Activated naive CD8-positive, alpha-beta T cell treated with anti-CD3 and anti-CD28 coated beads, Interleukin-2, amount 10 ng/mL, durations not matched to agents 7 days and 5 days (primary cell): ENCODE measurements around the gene BCL7B. TPM values are rescaled to one million over a fixed set of nuclear protein-coding genes. Genes with fewer than 3 reads are reported as not detected.
"Not testable (repeated sequence)": the region's sequence is repeated elsewhere in the genome, so short reads cannot be mapped to it uniquely, and the experiment has no call there.

Experiments used
- ATAC-seq: fragments of 150-1000 bp; cut with Tn5 transposase; one replicate; pipeline ENCODE4 v1.10.0; 2021; ENCODE audit warnings: low read depth, moderate library complexity
- POLR2A ChIA-PET: fragments of 350-600 bp; sonication (Branson Sonifier 250); formaldehyde crosslinking; loops from one replicate; lab custom pipeline; 2021; ENCODE audit warnings: antibody characterized with exemption; lab: Charles Lee
- DNase-seq: peaks from one replicate; pipeline ENCODE4 v3.0.0; 2021
- H3K27ac Mint-ChIP-seq: one replicate; pipeline ENCODE4 v1.8.0; 2022; ENCODE audit warnings: mild to moderate bottlenecking, mixed read lengths
- H3K27me3 Mint-ChIP-seq: one replicate; pipeline ENCODE4 v1.8.0; 2022; ENCODE audit warnings: mild to moderate bottlenecking, moderate library complexity, mixed read lengths
- H3K36me3 Mint-ChIP-seq: one replicate; pipeline ENCODE4 v1.8.0; 2021; ENCODE audit warnings: mild to moderate bottlenecking, mixed read lengths
- H3K4me1 Mint-ChIP-seq: one replicate; pipeline ENCODE4 v1.8.0; 2021; ENCODE audit warnings: mixed read lengths
- H3K4me3 Mint-ChIP-seq: one replicate; pipeline ENCODE4 v1.8.0; 2022; ENCODE audit warnings: mild to moderate bottlenecking, moderate library complexity, mixed read lengths
- H3K9me3 Mint-ChIP-seq: one replicate; pipeline ENCODE4 v1.8.0; 2021; ENCODE audit warnings: mixed read lengths
- total RNA-seq, 2 experiments: library from RNA; stranded (reverse); gene quantifications; one replicate each; pipeline ENCODE4 v1.2.3, GENCODE V29; 2021

BCL7B gene
- total RNA-seq, 2 experiments from 2014 or later, result 64.1 to 71.9 TPM

DNA sequence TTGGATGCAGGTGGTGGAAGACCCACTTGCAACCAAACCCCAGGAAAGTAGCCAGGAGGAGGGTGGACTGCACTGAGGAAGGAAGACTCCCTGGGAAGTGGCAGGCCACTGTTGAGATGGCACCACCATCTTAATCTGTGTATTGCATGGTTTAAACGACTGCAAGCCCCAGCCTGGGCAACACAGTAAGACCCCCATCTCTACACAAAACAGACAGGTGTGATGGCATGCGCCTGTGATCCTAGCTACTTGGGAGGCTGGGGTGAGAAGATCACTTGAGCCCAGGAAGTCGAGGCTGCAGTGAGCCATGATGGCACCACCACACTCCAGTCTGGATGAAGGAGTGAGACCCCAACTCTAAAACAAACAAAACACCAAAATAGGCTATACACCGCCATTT lies 9.7 kb upstream of the BCL7B start:
- POLR2A ChIA-PET, result interaction anchor here (1.2 to 3.7 kb wide), 4 partner anchors 10 to 46 kb away, joined by 3 to 30 read pairs (median 20); partner anchors contain the start of genes BAZ1B, BCL7B and TBL2
- Mint-ChIP-seq H3K27me3 (no peaks in the 10 kb centered on the region), H3K27ac (no peak overlapping the region), H3K36me3 (peaks cover 6% of the 10 kb centered on the region), H3K4me3 (no peak overlapping the region), H3K4me1 (peaks cover 21% of the 10 kb centered on the region), H3K9me3 (no peaks in the 10 kb centered on the region)
- no peak for ATAC-seq
- no peak for DNase-seq

DNA sequence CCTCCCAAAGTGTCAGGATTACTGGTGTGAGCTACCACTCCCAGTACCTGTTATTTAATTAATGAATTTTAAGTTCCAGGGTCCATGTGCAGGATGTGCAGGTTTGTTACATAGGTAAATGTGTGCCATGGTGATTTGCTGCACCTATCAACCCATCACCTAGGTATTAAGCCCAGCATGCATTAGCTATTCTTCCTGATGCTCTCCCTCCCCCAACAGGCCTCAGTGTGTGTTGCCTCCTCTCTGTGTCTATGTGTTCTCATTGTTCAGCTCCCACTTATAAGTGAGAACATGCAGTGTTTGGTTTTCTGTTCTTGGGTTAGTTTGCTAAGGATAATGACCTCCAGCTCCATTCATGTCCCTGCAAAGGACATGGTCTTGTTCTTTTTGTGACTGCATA lies 8.9 kb upstream of the BCL7B start:
- Mint-ChIP-seq H3K4me3 (peak overlapping the region; percentile 80), H3K27ac (peak overlapping the region; percentile 80), H3K4me1 (peaks cover 21% of the 10 kb centered on the region)
- not testable (repeated sequence) for H3K36me3 Mint-ChIP-seq, H3K27me3 Mint-ChIP-seq, DNase-seq, H3K9me3 Mint-ChIP-seq
- ATAC-seq, result peak; percentile 57
- POLR2A ChIA-PET, result interaction anchor here (1.2 to 3.7 kb wide), 4 partner anchors 10 to 46 kb away, joined by 3 to 30 read pairs (median 20); partner anchors contain the start of genes BAZ1B, BCL7B and TBL2

DNA sequence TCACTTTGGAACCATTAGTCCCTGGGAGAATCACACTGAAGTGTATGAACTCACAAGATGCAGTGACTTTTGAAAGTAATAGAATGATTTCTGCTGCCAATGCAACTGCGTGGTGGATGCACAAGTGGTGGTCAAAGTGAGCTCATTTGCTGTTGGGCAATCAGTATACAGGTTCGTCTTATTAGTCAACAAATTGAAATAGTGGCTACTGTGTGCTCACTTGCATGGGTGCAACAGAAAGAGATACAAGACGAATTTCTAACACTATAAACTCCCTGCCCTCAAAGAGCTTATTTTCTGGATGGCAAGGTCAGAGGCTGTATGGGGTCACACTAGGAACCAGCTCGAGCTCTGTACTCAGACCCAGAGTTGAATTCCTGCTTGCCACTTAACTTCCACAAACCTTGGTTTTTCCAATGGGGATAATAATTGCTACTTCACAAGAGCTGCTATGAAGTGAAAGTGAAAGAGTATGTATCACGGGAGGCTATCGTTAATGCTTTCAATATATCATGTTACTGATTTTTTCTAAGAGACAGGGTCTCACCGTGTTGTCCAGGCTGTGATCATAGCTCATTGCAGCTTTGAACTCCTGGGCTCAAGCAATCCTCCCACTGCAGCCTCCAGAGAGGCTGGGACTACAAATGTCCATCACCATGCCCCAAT lies 8.3 kb upstream of the BCL7B start:
- Mint-ChIP-seq H3K4me3 (peak overlapping the region; percentile 80), H3K27me3 (no peaks in the 10 kb centered on the region), H3K36me3 (peaks cover 5% of the 10 kb centered on the region), H3K27ac (peak overlapping the region; percentile 80), H3K9me3 (no peaks in the 10 kb centered on the region), H3K4me1 (peaks cover 21% of the 10 kb centered on the region)
- POLR2A ChIA-PET, result interaction anchor here (1.2 to 3.7 kb wide), 4 partner anchors 9 to 45 kb away, joined by 3 to 30 read pairs (median 20); partner anchors contain the start of genes BAZ1B, BCL7B and TBL2
- DNase-seq, result no peak
- peak; percentile 46 for ATAC-seq

DNA sequence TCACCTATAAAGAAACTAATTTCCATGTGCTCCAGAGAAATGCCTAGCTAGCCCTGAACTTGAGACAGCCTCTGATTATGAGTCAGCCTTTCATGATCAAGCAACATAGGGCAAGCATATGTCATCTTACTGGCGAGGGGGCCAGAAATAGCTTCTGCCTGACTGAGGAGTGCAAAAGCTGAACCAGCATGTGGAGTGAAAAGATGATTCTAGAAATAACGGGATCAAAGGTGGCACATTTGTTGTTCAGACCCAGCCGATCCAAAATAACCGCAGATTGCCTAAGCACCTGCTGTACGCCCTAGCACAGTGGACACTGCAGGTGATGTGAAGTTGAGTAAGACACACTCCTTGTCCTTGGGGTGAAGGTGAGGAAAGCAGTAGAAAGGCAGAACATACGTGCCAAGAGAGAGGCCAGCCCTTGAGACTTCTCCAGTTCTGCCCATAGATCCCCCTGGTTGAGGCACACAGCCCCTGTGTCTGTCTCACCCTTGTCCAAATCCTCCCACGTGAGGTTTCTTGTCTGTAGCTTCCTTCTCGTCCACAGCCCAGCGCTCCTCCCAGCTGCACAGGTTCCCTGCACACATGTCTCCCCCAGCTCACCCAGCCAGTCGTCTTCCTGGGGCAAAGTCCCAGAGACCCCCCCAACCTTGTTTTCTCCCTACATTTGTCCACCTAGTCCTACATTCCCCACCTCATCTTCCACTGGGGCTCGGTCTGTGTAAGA lies 2.8 kb upstream of the BCL7B start:
- ATAC-seq (no peak), DNase-seq (no peak)
- H3K4me1 Mint-ChIP-seq, result peaks cover 18% of the 10 kb centered on the region
- POLR2A ChIA-PET, result interaction anchor here (1.3 to 4.8 kb wide), 2 partner anchors 17 to 38 kb away, joined by 7 to 27 read pairs; partner anchors contain the start of genes BAZ1B and TBL2
- no peak overlapping the region for H3K27ac Mint-ChIP-seq
- peaks cover 5% of the 10 kb centered on the region for H3K36me3 Mint-ChIP-seq
- no peak overlapping the region for H3K4me3 Mint-ChIP-seq
- no peaks in the 10 kb centered on the region for H3K9me3 Mint-ChIP-seq
- H3K27me3 Mint-ChIP-seq, result no peaks in the 10 kb centered on the region

DNA sequence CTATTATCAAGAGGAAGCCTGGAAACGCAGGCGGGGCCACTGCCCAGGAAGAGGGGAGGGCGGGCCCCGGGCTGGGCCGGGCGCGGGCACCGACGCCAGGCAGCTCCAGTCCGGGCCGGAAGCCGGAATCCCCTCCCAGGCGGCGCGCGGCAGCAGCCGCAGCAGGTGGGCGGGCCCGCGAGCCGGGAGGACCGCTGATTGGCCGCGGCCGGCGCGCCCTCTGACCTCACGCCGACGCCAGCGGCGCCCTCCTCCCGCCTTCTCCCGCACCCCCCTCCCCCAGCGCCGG lies 438 bp downstream of the BCL7B start:
- peak; percentile 93 for ATAC-seq
- H3K4me3 Mint-ChIP-seq, result peak overlapping the region; percentile 94
- peaks cover 13% of the 10 kb centered on the region for H3K36me3 Mint-ChIP-seq
- DNase-seq, result peak; percentile 96
- H3K4me1 Mint-ChIP-seq, result peaks cover 30% of the 10 kb centered on the region
- no peaks in the 10 kb centered on the region for H3K9me3 Mint-ChIP-seq
- no peaks in the 10 kb centered on the region for H3K27me3 Mint-ChIP-seq
- peak overlapping the region; percentile 98 for H3K27ac Mint-ChIP-seq
- POLR2A ChIA-PET, result interaction anchor here (0.5 to 4.8 kb wide), 10 partner anchors 10 to 448 kb away, joined by 3 to 30 read pairs (median 7); partner anchors contain the start of genes ABHD11, BAZ1B and TBL2

DNA sequence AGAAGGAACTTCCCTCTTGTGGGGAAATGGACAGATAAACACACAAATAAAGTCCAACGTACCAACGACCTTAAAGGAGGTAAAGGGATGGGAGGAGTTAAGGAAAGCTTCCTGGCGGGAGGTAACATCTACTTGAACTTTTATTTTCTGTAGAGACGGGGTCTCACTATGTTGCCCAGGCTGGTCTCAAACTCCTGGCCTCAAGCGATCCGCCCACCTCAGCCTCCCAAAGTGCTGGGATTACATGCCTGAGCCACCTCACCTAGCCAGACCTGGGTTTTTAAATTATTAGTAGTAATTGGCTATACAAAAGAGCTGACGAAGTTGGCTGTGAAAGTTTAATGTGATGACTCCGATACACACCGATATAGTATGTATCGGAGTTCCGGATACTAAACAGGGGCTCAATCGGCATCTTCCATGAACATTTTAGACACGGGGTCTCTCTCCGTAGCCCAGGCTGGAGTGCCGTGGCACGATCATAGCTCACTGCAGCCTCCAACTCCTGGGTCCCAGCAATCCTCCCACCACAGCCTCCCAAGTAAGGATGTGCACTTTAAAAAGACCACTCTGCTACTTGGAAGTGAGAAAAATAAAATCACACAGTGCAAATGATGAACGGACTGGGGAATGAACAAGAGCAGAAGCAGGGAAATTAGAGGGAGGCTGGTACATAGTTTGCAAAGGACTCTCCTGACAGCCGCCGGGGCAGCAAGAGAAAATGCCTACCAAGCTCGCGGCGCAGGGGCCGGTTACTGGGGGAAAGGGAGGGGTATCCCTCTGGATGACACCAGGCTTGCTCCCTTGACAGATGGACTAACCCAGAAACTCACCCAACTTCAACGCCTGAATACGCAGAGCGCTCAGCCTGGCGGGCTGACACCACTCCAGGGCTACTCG lies 1.0 kb downstream of the BCL7B start:
- Mint-ChIP-seq H3K4me1 (peaks cover 31% of the 10 kb centered on the region), H3K9me3 (no peaks in the 10 kb centered on the region), H3K36me3 (peaks cover 13% of the 10 kb centered on the region), H3K27me3 (no peaks in the 10 kb centered on the region), H3K4me3 (peak overlapping the region; percentile 89), H3K27ac (peak overlapping the region; percentile 86)
- DNase-seq, result no peak
- ATAC-seq, result no peak
- POLR2A ChIA-PET, result interaction anchor here (0.5 to 4.8 kb wide), 10 partner anchors 9 to 449 kb away, joined by 3 to 30 read pairs (median 7); partner anchors contain the start of genes ABHD11, BAZ1B and TBL2

DNA sequence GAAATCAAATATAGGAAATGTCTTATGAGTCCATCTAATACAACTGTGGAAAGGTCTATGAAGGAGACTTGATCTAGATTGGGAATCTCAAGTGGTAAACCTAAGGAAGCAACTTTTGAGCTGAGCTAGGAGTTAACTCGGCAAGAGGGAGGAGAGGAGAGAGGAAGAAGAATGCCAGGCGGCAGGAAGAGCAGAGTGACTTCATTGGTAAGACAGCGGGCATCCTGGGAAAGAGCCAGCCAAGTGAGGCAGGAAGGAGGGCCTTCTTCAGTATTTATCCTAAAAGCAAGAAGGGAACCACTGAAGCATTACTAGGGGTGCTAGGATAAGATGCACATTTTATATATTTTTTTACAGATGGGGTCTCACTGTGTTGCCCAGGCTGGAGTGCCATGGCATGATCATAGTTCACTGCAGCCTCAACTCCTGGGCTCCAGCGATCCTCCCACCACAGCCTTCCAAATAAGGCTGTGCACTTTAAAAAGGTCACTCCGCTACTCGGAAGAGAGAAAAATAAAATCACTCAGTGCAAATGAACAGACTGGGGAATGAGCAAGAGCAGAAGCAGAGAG lies 2.0 kb downstream of the BCL7B start:
- ATAC-seq, result no peak
- no peak for DNase-seq
- peaks cover 20% of the 10 kb centered on the region for H3K36me3 Mint-ChIP-seq
- H3K4me3 Mint-ChIP-seq, result peak overlapping the region; percentile 89
- peak overlapping the region; percentile 86 for H3K27ac Mint-ChIP-seq
- POLR2A ChIA-PET, result interaction anchor here (0.5 to 4.7 kb wide), 5 partner anchors 12 to 33 kb away, joined by 3 to 30 read pairs (median 16); partner anchors contain the start of gene BAZ1B
- H3K9me3 Mint-ChIP-seq, result no peaks in the 10 kb centered on the region
- H3K4me1 Mint-ChIP-seq, result peaks cover 34% of the 10 kb centered on the region
- no peaks in the 10 kb centered on the region for H3K27me3 Mint-ChIP-seq

DNA sequence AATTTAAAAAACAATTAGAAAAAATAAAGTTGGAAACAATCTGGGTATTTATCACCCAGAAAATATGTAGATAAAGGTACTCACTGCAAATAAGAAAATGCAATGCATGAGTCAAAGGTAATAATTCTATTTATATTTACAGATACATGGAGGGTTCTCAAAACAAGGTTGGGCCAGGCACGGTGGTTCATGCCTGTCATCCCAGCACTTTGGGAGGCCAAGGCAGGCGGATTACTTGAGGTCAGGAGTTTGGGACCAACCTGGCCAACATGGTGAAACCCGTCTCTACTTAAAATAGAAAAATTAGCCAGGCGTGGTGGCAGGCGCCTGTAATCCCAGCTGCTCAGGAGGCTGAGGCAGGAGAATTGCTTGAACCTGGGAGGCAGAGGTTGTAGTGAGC lies 7.4 kb downstream of the BCL7B start:
- peaks cover 22% of the 10 kb centered on the region for H3K4me1 Mint-ChIP-seq
- H3K27me3 Mint-ChIP-seq, DNase-seq, H3K9me3 Mint-ChIP-seq, H3K4me3 Mint-ChIP-seq, POLR2A ChIA-PET, ATAC-seq, H3K27ac Mint-ChIP-seq: not testable (repeated sequence)
- peaks cover 31% of the 10 kb centered on the region for H3K36me3 Mint-ChIP-seq

DNA sequence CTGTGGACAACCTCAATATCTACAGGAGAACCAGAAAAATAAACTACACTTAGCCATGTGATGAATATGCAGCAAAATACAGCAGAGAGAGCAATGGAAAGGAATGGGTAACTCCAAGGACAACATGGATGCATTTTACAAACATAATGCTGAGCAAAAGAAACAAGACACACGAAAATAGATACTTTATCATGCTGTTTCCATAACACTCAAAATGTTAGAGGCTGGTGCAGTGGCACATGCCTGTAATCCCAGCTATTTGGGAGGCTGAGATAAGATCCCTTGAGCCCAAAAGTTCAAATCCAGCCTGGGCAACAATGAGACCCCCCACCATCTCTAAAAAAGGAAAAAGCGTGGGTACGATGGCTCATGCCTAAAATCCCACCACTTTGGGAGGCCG lies 8.3 kb downstream of the BCL7B start:
- peaks cover 15% of the 10 kb centered on the region for H3K4me1 Mint-ChIP-seq
- ATAC-seq, result no peak
- POLR2A ChIA-PET, result interaction anchor here (1.0 kb wide), 1 partner anchor 30 kb away, joined by 3 read pairs; no protein-coding TSS in a partner anchor
- H3K36me3 Mint-ChIP-seq, result peaks cover 31% of the 10 kb centered on the region
- no peaks in the 10 kb centered on the region for H3K9me3 Mint-ChIP-seq
- no peak for DNase-seq
- peak overlapping the region; percentile 36 for H3K27ac Mint-ChIP-seq
- H3K27me3 Mint-ChIP-seq, result no peaks in the 10 kb centered on the region
- no peak overlapping the region for H3K4me3 Mint-ChIP-seq

DNA sequence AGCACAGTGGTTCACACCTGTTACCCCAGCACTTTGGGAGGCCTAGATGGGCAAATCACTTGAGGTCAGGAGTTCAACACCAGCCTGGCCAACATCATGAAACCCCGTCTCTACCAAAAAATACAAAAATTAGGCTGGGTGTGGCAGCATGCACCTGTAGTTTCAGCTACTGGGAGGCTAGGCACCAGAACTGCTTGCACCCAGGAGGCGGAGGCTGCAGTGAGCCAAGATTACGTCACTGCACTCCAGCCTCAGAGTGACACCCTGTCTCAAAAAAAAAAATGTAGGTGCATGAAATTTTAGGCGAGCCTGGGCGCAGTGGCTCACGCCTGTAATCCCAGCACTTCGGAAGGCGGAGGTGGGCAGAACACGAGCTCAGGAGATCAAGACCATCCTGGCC lies 9.6 kb downstream of the BCL7B start:
- Mint-ChIP-seq H3K4me1 (peaks cover 13% of the 10 kb centered on the region), H3K27ac (no peak overlapping the region), H3K27me3 (no peaks in the 10 kb centered on the region), H3K36me3 (peaks cover 29% of the 10 kb centered on the region), H3K9me3 (no peaks in the 10 kb centered on the region), H3K4me3 (no peak overlapping the region)
- POLR2A ChIA-PET, result interaction anchor here (1.0 to 1.8 kb wide), 3 partner anchors 9 to 25 kb away, joined by 4 to 7 read pairs (median 4); partner anchors contain the start of genes BAZ1B and BCL7B
- ATAC-seq (no peak), DNase-seq (no peak)

DNA sequence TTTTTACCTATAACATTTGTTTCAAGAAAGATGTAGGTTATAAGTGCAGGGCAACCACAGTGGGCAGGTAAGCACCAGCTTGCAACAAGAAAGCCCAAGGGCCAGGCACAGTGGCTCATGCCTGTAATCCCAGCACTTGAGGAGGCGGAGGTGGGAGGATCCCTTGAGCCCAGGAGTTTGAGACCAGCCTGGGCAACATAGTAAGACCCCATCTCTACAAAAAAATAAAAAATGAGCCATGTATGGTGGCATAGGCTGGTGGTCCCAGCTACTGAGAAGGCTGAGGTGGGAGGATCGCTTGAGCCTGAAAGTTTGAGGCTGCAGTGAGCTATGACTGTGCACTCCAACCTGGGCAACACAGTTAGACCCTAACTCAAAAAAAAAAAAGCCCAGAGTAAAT lies 12.8 kb downstream of the BCL7B start:
- ATAC-seq (no peak), DNase-seq (no peak)
- peaks cover 26% of the 10 kb centered on the region for H3K36me3 Mint-ChIP-seq
- H3K4me1 Mint-ChIP-seq, result peaks cover 13% of the 10 kb centered on the region
- no peak overlapping the region for H3K27ac Mint-ChIP-seq
- H3K27me3 Mint-ChIP-seq, result no peaks in the 10 kb centered on the region
- no peaks in the 10 kb centered on the region for H3K9me3 Mint-ChIP-seq
- no peak overlapping the region for H3K4me3 Mint-ChIP-seq
- POLR2A ChIA-PET, result no interaction called here

DNA sequence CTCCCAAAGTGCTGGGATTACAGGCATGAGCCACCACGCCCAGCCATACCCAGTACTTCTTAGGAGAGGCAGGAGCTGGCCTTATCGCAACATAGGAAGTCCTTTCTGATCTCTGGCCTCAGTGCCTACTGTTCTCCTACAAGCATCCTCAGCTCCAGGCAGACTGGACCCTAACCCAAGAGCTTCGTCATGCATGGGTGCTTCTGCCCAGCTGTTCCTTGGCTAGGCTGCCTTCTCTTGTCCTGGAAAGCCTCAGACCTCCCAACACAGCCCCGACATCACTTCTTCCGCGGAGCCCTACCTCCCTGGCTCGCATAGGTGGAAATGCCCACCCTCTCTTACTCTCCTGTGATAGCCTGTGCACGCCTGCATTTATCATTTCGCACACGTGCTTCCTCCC lies 15.8 kb downstream of the BCL7B start:
- ATAC-seq (no peak), DNase-seq (no peak)
- Mint-ChIP-seq H3K4me3 (no peak overlapping the region), H3K4me1 (peaks cover 7% of the 10 kb centered on the region), H3K36me3 (peaks cover 27% of the 10 kb centered on the region), H3K27me3 (no peaks in the 10 kb centered on the region), H3K9me3 (no peaks in the 10 kb centered on the region), H3K27ac (no peak overlapping the region)
- POLR2A ChIA-PET, result no interaction called here
